ENCODE results near the gene MCM9.

The MCM9 gene

DNA sequence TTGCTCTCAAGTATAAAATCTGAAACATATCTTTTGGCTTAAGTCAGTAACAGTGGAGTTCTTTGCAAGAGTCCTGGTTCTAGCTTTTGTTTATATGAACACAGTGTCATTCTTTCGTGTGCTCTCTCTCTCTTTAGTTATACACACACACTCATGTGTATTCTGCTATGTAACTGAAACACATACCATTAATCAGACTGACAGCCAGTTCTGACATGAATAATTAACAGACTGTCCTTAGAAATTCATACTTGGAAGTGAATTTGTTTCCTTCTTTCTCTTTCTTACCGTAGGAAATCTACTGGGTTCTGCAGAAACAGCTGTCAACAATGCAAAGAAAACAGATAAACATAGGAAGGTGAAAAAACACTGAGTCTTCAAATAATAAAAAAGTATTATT, 2.5 kb downstream of the MCM9 start:
- no peak for DNase-seq (ENCODE audit: low read depth in 2 of 2)

GRCh38 chr6:118931436-118931835, 3.5 kb downstream of the MCM9 start:
- no peak for DNase-seq (ENCODE audit: low read depth in 2 of 2)

GRCh38 chr6:118930680-118931079, 4.3 kb downstream of the MCM9 start:
- no peak for DNase-seq (ENCODE audit: low read depth in 2 of 2)

- no peak for DNase-seq (ENCODE audit: low read depth in 2 of 2)
Observed at GRCh38 chr6:118923035-118923434, 11.9 kb downstream of the MCM9 start.

GRCh38 chr6:118921084-118921483, 13.9 kb downstream of the MCM9 start:
- no peak for DNase-seq (ENCODE audit: low read depth in 2 of 2)

DNA sequence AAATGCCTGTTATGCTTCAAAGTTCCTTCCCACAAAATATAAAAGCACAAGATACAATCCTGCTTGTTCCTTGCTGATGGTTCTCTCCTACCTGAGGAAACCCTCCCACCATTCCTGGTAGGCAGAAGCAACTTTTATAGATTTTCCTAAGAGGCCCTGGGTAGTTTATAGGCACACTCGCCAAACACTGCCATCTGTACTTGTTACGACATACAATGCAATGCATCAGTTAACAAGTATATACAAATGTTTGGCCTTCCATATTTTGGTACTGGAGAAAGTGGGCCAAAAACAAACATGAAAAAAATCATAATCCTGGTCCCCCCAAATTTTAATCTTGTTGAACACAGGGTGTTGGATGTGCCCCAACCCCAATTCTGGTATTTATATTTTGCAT, 16.6 kb downstream of the MCM9 start:
- no peak for DNase-seq (ENCODE audit: low read depth in 2 of 2)

- no peak for DNase-seq (ENCODE audit: low read depth in 2 of 2)
Observed at GRCh38 chr6:118917546-118918328, 17.2 kb downstream of the MCM9 start.

DNA sequence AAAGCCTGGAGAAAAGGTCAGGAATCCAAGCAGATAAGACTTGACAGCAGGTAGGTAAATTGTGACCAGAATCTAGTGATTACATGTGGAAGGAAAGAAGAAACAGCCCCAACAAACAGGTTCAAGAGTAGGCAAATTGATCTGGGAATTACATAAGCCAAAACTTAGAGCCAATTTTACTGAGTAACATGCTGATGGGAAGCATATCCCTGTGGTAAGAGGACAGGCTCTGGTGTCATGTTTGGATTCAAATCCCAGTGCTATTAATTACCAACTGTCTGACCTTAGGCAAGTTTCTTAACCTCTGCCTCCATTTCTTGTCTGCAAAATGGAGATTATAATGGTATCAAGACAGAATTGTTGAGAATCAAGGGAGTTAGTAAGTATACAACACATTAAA, 20.4 kb downstream of the MCM9 start:
- DNase-seq (ENCODE audit: low read depth in 2 of 2) = no peak

DNA sequence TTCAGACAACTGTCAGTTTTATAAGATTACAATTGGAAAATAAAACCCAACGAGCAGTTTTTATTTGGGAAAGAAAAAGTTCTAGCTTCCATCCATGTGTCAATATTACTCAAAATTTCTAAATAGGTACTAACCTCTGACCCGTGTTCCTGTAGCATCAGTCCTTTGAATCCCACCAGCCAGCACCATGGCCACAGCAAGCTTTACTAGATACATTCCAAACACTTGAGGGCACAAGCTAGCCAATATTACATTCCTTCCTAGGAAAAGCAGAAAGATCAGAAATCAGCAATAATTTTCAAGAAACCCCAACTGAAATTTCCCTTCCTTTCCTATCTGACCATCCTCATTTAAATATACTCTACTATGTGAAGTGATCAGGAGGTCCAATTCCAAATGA, 21.8 kb downstream of the MCM9 start:
- DNase-seq (ENCODE audit: low read depth in 2 of 2) = no peak

- DNase-seq (ENCODE audit: low read depth in 2 of 2) = no peak
Observed at GRCh38 chr6:118912646-118913045, 22.3 kb downstream of the MCM9 start.

DNA sequence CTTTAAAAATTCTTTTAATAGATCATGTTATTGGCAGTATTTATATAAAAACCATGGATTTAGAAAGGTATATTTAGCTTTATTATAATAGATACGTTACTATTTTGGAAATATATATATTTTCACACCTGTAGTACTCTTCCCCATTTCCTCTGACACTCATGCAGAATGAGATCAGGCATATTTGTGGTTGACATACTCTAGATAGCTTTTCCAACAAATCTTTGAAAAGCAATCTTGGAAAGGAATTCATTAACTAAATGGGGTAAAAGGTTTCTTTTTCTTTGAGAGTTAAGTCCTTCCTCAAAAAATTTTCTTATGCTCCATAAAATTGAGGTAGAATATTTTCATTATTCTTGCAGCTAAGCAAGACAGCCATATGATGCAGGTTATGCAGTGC, 26.5 kb downstream of the MCM9 start:
- no peak for DNase-seq (ENCODE audit: low read depth in 2 of 2)

GRCh38 chr6:118905851-118906250, 29.1 kb downstream of the MCM9 start:
- DNase-seq (ENCODE audit: low read depth in 2 of 2) = no peak

DNA sequence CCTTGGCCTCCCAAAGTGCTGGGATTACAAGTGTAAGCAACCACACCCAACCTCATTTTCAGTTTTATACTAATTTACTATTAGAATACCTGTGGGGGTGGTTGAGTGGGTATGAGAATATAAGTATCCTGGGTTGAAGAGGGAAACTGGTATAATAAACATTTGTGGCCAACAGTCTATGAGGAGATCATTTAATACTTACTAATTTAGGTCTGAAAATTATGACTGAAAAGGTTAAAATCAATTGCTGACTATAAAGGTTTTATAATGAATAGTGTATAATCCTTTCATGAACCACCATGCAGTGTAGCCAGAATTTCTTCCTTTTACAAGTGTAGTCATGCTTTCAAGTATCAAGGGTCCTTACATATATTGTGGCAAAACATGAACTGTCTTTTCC, 29.9 kb downstream of the MCM9 start:
- no peak for DNase-seq (ENCODE audit: low read depth in 2 of 2)

DNA sequence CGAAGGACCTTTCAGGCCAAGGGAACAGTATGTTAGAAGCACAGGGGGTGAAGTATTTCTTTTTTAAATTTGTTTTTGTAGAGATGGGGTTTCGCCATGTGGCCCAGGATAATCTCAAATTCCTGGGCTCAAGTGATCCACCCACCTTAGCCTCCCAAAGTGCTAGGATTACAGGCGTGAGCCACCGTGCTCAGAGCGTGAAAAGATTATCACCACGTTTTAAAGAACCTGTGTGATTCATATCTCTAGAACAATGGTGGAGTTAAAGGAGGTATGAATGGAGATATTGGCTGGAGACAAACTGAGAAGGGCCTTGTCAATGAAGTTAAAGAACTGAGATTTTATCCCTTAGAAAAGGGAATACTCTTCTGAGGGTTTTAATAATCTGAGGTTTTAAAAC, 31.3 kb downstream of the MCM9 start:
- DNase-seq (ENCODE audit: low read depth in 2 of 2) = no peak

DNA sequence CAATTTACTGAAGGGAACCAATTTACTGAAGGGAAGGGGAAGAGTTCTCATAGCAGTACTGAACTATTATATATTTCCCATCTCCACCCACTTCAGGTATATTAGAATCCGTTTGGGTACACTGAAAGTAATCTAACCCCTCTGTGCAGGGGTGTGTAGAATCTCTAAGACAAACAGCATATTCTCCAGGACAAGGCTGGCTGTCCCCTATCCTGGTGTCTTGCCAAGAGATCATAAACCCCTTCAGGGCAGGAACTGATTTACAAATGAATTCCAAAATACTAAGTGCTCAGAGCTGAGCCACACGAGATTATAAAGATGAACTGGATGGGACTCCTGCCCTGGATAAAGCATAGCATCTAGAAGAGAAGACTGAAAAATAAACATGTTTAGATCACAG, 31.8 kb downstream of the MCM9 start:
- no peak for DNase-seq (ENCODE audit: low read depth in 2 of 2)

DNA sequence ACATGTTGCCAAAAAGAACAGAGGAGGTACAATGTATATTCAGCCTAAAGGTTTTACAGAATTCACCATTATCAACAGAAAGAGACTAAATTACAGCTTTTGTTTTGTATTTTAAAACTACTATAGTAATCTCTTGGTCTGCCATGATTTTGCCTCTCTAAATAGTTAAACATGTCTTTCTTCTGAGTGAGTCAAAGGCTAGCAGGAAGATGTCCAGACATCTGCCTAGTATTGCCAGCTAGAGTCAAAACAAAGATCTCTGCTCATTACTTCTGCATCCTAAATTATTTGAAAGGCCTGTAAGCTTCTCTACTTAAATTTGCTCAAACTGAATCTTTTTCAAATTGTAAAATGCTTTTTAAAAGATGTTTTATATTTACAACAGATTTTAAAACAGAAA, 32.2 kb downstream of the MCM9 start:
- DNase-seq (ENCODE audit: low read depth in 2 of 2) = no peak

DNA sequence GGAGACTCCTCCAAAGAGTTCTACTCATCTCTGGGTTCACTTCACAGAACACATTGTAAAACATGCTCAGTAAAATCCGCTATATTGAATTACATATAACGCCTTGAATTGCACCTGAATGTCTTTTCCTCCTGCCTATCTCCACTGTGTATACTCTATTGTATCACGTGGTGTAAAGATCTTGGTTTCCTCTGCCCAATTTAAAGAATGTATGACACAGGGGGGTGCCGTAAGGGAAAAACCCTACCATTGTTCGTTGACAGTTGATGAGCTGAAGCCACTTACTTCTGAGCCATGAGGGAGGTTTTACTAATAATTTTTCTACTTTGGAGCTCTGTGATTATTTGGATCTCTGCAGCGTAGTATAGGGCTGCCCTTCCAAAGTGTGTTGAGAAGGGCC, 35.0 kb downstream of the MCM9 start:
- DNase-seq (ENCODE audit: low read depth in 2 of 2) = no peak

GRCh38 chr6:118897386-118897785, 37.6 kb downstream of the MCM9 start:
- no peak for DNase-seq (ENCODE audit: low read depth in 2 of 2)

GRCh38 chr6:118896339-118897136, 38.4 kb downstream of the MCM9 start:
- DNase-seq (ENCODE audit: low read depth in 2 of 2) = no peak

- no peak for DNase-seq (ENCODE audit: low read depth in 2 of 2)
Observed at GRCh38 chr6:118895859-118896258, 39.1 kb downstream of the MCM9 start.

DNA sequence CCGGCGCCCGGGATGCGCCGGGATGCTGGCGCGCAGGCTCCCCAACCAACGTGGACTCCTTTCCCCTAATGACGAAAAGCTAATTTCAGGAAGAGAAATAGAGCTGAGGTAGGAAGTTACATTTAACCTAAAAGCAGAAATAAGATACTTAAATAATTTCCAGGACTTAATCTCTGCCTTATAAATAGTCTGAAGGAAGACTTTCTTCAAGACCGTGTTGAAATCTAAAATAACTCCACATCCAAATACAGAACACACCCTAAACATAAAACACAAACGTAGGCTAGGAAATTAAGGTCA, 39.7 kb downstream of the MCM9 start:
- DNase-seq (ENCODE audit: low read depth in 2 of 2) = no peak

GRCh38 chr6:118894425-118895260, 40.3 kb downstream of the MCM9 start:
- DNase-seq (ENCODE audit: low read depth in 2 of 2) = peak; percentile 19 to 25
